WTC11 (cell line): Measurements from ENCODE around the gene RSPH1. TPM values are rescaled to one million over a fixed set of nuclear protein-coding genes. Genes with fewer than 3 reads are reported as not detected.

Source experiments
- ATAC-seq: fragments of 200-7000 bp; cut with Tn5 transposase; 2 replicates; pipeline ENCODE4 v1.10.0; 2021; ENCODE audit warnings: mild to moderate bottlenecking, moderate library complexity
- CTCF ChIA-PET: fragments of 300-600 bp; sonication (Branson Sonifier 250); formaldehyde crosslinking; loops from one replicate; lab custom pipeline; 2021; ENCODE audit warnings: antibody characterized with exemption; lab: Charles Lee
- POLR2A ChIA-PET: fragments of 350-600 bp; sonication (Branson Sonifier 250); formaldehyde crosslinking; loops from one replicate; lab custom pipeline; 2021; ENCODE audit warnings: antibody characterized with exemption; lab: Charles Lee
- DNase-seq: peaks from one replicate; pipeline ENCODE4 v3.0.0; 2021; ENCODE audit warnings: low spot score
- H3K27ac Mint-ChIP-seq: 2 replicates; pipeline ENCODE4 v1.8.0; 2021; ENCODE audit warnings: mixed read lengths
- H3K27me3 Mint-ChIP-seq: 2 replicates; pipeline ENCODE4 v1.8.0; 2021; ENCODE audit warnings: low read depth, mild to moderate bottlenecking, moderate library complexity, mixed read lengths
- H3K36me3 Mint-ChIP-seq: 2 replicates; pipeline ENCODE4 v1.8.0; 2021; ENCODE audit warnings: mixed read lengths
- H3K4me1 Mint-ChIP-seq: 2 replicates; pipeline ENCODE4 v1.8.0; 2022; ENCODE audit warnings: mixed read lengths
- H3K4me3 Mint-ChIP-seq: 2 replicates; pipeline ENCODE4 v1.8.0; 2021; ENCODE audit warnings: mild to moderate bottlenecking, moderate library complexity, mixed read lengths
- H3K9me3 Mint-ChIP-seq: 2 replicates; pipeline ENCODE4 v1.8.0; 2021; ENCODE audit warnings: mixed read lengths
- ESRRA ChIP-seq: sonication (generic); formaldehyde crosslinking; IDR thresholded peaks from 2 replicates; pipeline ENCODE4 v1.8.1; 2022; ENCODE audit warnings: mild to moderate bottlenecking, missing genetic modification reagents, borderline replicate concordance
- FOXP1 ChIP-seq: sonication (generic); formaldehyde crosslinking; IDR thresholded peaks from 2 replicates; pipeline ENCODE4 v1.8.0; 2022; ENCODE audit warnings: missing genetic modification reagents, mild to moderate bottlenecking, moderate library complexity, borderline replicate concordance
- FOXP4 ChIP-seq: sonication (generic); formaldehyde crosslinking; IDR thresholded peaks from 2 replicates; pipeline ENCODE4 v1.8.0; 2022; ENCODE audit warnings: mild to moderate bottlenecking, missing genetic modification reagents
- GRHL2 ChIP-seq: fragments of 250-450 bp; sonication (Bioruptor Pico); IDR thresholded peaks from 2 replicates; pipeline ENCODE4 v1.8.0; 2022; ENCODE audit warnings: mild to moderate bottlenecking, moderate library complexity; ENCODE audit not compliant: insufficient replicate concordance, severe bottlenecking
- HMGA2 ChIP-seq: fragments of 250-450 bp; sonication (Bioruptor Pico); IDR thresholded peaks from 2 replicates; pipeline ENCODE4 v1.4.0; 2021; ENCODE audit warnings: mild to moderate bottlenecking, moderate library complexity
- JAZF1 ChIP-seq: fragments of 250-450 bp; sonication (Bioruptor Pico); IDR thresholded peaks from 2 replicates; pipeline ENCODE4 v1.9.0; 2021; ENCODE audit warnings: moderate library complexity, mild to moderate bottlenecking, inconsistent platforms
- MYBL2 ChIP-seq: sonication (generic); formaldehyde crosslinking; IDR thresholded peaks from 2 replicates; pipeline ENCODE4 v1.8.1; 2023; ENCODE audit warnings: mild to moderate bottlenecking, moderate library complexity, missing genetic modification reagents
- NFYB ChIP-seq: sonication (generic); formaldehyde crosslinking; conservative IDR thresholded peaks from 2 replicates; pipeline ENCODE4 v1.8.0; 2022; ENCODE audit warnings: low read depth, missing genetic modification reagents
- PRDM15 ChIP-seq: sonication (generic); formaldehyde crosslinking; IDR thresholded peaks from 2 replicates; pipeline ENCODE4 v1.8.0; 2022; ENCODE audit warnings: missing genetic modification reagents
- STAT6 ChIP-seq: sonication (generic); formaldehyde crosslinking; conservative IDR thresholded peaks from 2 replicates; pipeline ENCODE4 v1.8.1; 2023; ENCODE audit warnings: mild to moderate bottlenecking, low read depth, missing genetic modification reagents, moderate library complexity
- TEAD1 ChIP-seq: sonication (generic); formaldehyde crosslinking; IDR thresholded peaks from 2 replicates; pipeline ENCODE4 v1.8.0; 2022; ENCODE audit warnings: mild to moderate bottlenecking, missing genetic modification reagents
- ZNF232 ChIP-seq: sonication (generic); formaldehyde crosslinking; IDR thresholded peaks from 2 replicates; pipeline ENCODE4 v1.8.0; 2022; ENCODE audit warnings: mild to moderate bottlenecking, missing genetic modification reagents
- total RNA-seq: library from RNA; stranded (reverse); gene quantifications from 3 replicates; pipeline ENCODE4 v1.2.3, GENCODE V29; 2021
- TF ChIP-seq, protein P1 (sequence below): sonication (generic); formaldehyde crosslinking; IDR thresholded peaks from 2 replicates; pipeline ENCODE4 v1.8.0; 2023; ENCODE audit warnings: missing genetic modification reagents, mild to moderate bottlenecking, borderline replicate concordance
- TF ChIP-seq, protein P2 (sequence below): sonication (generic); formaldehyde crosslinking; IDR thresholded peaks from 2 replicates; pipeline ENCODE4 v1.8.1; 2023; ENCODE audit warnings: mild to moderate bottlenecking, missing genetic modification reagents, moderate library complexity
- TF ChIP-seq, protein P3 (sequence below): sonication (generic); formaldehyde crosslinking; IDR thresholded peaks from 2 replicates; pipeline ENCODE4 v1.8.1; 2023; ENCODE audit warnings: mild to moderate bottlenecking, moderate library complexity, missing genetic modification reagents
- TF ChIP-seq, protein P4 (sequence below): sonication (generic); formaldehyde crosslinking; IDR thresholded peaks from 2 replicates; pipeline ENCODE4 v1.8.1; 2023; ENCODE audit warnings: mild to moderate bottlenecking, missing genetic modification reagents, moderate library complexity
- TF ChIP-seq, protein P5 (sequence below): fragments of 250-450 bp; sonication (Bioruptor Pico); IDR thresholded peaks from 2 replicates; pipeline ENCODE4 v1.9.0; 2021; ENCODE audit warnings: moderate library complexity, mild to moderate bottlenecking, inconsistent platforms, borderline replicate concordance

RSPH1 gene
- total RNA-seq, 1 experiment from 2014 or later, result 0.11 TPM

DNA sequence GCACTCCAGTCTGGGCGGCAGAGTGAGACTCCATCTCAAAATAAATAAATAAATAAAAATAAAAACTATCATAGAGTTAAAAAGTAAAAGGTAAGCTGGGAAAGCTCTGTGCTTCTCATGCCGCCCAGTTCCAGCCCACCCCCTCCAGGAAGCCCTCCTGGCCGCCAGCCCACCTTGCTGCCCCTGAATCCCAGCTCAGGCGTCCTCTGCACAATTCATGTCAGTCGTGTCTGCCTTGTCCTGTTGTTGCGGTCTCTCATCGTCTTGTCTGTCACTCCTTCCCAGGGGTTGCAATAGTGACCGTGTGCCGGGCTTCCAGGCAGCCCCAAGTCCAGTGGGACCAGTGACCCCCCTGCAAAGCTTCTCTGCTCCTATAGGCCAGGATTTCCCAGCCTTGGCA lies 44.1 kb downstream of the RSPH1 start (continued):
- TF ChIP-seq NFYB (CRISPR knock-in tag), result no peak
- TF ChIP-seq, protein P1, sequence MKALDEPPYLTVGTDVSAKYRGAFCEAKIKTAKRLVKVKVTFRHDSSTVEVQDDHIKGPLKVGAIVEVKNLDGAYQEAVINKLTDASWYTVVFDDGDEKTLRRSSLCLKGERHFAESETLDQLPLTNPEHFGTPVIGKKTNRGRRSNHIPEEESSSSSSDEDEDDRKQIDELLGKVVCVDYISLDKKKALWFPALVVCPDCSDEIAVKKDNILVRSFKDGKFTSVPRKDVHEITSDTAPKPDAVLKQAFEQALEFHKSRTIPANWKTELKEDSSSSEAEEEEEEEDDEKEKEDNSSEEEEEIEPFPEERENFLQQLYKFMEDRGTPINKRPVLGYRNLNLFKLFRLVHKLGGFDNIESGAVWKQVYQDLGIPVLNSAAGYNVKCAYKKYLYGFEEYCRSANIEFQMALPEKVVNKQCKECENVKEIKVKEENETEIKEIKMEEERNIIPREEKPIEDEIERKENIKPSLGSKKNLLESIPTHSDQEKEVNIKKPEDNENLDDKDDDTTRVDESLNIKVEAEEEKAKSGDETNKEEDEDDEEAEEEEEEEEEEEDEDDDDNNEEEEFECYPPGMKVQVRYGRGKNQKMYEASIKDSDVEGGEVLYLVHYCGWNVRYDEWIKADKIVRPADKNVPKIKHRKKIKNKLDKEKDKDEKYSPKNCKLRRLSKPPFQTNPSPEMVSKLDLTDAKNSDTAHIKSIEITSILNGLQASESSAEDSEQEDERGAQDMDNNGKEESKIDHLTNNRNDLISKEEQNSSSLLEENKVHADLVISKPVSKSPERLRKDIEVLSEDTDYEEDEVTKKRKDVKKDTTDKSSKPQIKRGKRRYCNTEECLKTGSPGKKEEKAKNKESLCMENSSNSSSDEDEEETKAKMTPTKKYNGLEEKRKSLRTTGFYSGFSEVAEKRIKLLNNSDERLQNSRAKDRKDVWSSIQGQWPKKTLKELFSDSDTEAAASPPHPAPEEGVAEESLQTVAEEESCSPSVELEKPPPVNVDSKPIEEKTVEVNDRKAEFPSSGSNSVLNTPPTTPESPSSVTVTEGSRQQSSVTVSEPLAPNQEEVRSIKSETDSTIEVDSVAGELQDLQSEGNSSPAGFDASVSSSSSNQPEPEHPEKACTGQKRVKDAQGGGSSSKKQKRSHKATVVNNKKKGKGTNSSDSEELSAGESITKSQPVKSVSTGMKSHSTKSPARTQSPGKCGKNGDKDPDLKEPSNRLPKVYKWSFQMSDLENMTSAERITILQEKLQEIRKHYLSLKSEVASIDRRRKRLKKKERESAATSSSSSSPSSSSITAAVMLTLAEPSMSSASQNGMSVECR (CRISPR knock-in tag), result no peak
- TF ChIP-seq PRDM15 (CRISPR knock-in tag), result no peak
- no peak for TF ChIP-seq MYBL2 (CRISPR knock-in tag)
- TF ChIP-seq ESRRA (CRISPR knock-in tag), result no peak
- TF ChIP-seq, protein P2, sequence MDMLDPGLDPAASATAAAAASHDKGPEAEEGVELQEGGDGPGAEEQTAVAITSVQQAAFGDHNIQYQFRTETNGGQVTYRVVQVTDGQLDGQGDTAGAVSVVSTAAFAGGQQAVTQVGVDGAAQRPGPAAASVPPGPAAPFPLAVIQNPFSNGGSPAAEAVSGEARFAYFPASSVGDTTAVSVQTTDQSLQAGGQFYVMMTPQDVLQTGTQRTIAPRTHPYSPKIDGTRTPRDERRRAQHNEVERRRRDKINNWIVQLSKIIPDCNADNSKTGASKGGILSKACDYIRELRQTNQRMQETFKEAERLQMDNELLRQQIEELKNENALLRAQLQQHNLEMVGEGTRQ (CRISPR knock-in tag), result no peak
- no peak for TF ChIP-seq TEAD1 (CRISPR knock-in tag)
- TF ChIP-seq GRHL2 (CRISPR knock-in tag), result no peak

- Mint-ChIP-seq H3K27me3 (no peaks in the 10 kb centered on the region; the same call in 1 of the 2 replicates), H3K27ac (no peak overlapping the region), H3K36me3 (no peaks in the 10 kb centered on the region), H3K4me3 (no peak overlapping the region), H3K4me1 (peaks cover 15% of the 10 kb centered on the region), H3K9me3 (no peaks in the 10 kb centered on the region)
- CTCF ChIA-PET, result interaction anchor here (1.0 to 2.8 kb wide), 2 partner anchors 138 to 190 kb away, joined by 3 to 22 read pairs; no protein-coding TSS in a partner anchor
- POLR2A ChIA-PET, result no interaction called here
- DNase-seq (no peak), ATAC-seq (no peak)
- TF ChIP-seq, protein P3, sequence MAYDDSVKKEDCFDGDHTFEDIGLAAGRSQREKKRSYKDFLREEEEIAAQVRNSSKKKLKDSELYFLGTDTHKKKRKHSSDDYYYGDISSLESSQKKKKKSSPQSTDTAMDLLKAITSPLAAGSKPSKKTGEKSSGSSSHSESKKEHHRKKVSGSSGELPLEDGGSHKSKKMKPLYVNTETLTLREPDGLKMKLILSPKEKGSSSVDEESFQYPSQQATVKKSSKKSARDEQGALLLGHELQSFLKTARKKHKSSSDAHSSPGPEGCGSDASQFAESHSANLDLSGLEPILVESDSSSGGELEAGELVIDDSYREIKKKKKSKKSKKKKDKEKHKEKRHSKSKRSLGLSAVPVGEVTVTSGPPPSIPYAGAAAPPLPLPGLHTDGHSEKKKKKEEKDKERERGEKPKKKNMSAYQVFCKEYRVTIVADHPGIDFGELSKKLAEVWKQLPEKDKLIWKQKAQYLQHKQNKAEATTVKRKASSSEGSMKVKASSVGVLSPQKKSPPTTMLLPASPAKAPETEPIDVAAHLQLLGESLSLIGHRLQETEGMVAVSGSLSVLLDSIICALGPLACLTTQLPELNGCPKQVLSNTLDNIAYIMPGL (CRISPR knock-in tag), result no peak
- TF ChIP-seq ZNF232 (CRISPR knock-in tag), result no peak
- TF ChIP-seq, protein P4, sequence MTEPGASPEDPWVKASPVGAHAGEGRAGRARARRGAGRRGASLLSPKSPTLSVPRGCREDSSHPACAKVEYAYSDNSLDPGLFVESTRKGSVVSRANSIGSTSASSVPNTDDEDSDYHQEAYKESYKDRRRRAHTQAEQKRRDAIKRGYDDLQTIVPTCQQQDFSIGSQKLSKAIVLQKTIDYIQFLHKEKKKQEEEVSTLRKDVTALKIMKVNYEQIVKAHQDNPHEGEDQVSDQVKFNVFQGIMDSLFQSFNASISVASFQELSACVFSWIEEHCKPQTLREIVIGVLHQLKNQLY (CRISPR knock-in tag), result no peak
- TF ChIP-seq, protein P5, sequence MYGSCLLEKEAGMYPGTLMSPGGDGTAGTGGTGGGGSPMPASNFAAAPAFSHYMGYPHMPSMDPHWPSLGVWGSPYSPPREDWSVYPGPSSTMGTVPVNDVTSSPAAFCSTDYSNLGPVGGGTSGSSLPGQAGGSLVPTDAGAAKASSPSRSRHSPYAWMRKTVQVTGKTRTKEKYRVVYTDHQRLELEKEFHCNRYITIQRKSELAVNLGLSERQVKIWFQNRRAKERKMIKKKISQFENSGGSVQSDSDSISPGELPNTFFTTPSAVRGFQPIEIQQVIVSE (CRISPR knock-in tag), result no peak
- TF ChIP-seq FOXP1 (CRISPR knock-in tag), result no peak
- TF ChIP-seq STAT6, result no peak
- no peak for TF ChIP-seq HMGA2 (CRISPR knock-in tag)
- no peak for TF ChIP-seq FOXP4 (CRISPR knock-in tag)
- no peak for TF ChIP-seq JAZF1 (CRISPR knock-in tag)
Observed at GRCh38 chr21:42448686-42449085, 47.3 kb downstream of the RSPH1 start.
